RWPE2 (cell line): ENCODE results near the gene GRAMD4.

Source experiments
- ATAC-seq: fragments of 200-7000 bp; cut with Tn5 transposase; 3 replicates; pipeline ENCODE4 v1.9.1; 2021; ENCODE audit warnings: low read depth
- DNase-seq: peaks from one replicate; pipeline ENCODE4 v3.0.0-alpha.2; 2020; ENCODE audit warnings: low spot score
- H3K27ac ChIP-seq: fragments of 450-650 bp; 2 replicates; pipeline ENCODE4 v1.5.1; 2017; ENCODE audit warnings: mild to moderate bottlenecking; ENCODE audit not compliant: poor library complexity, severe bottlenecking
- H3K27me3 ChIP-seq: fragments of 250-450 bp; sonication (Bioruptor Pico); 2 replicates; pipeline ENCODE4 v1.5.1; 2021; ENCODE audit warnings: mild to moderate bottlenecking, moderate library complexity; ENCODE audit not compliant: insufficient read depth, poor library complexity, severe bottlenecking
- H3K36me3 ChIP-seq: fragments of 250-450 bp; sonication (Bioruptor Pico); 2 replicates; pipeline ENCODE4 v1.5.1; 2020; ENCODE audit warnings: low read depth, mild to moderate bottlenecking, moderate library complexity
- H3K4me1 ChIP-seq: fragments of 250-450 bp; sonication (Bioruptor Pico); 2 replicates; pipeline ENCODE4 v1.5.1; 2021; ENCODE audit warnings: mild to moderate bottlenecking, moderate library complexity; ENCODE audit not compliant: insufficient read depth, poor library complexity, severe bottlenecking
- H3K4me3 ChIP-seq: fragments of 250-450 bp; sonication (Bioruptor Pico); 2 replicates; pipeline ENCODE4 v1.5.1; 2021; ENCODE audit warnings: mild to moderate bottlenecking, moderate library complexity; ENCODE audit not compliant: severe bottlenecking
- H3K9me3 ChIP-seq: fragments of 250-450 bp; sonication (Bioruptor Pico); 2 replicates; pipeline ENCODE4 v1.5.1; 2021; ENCODE audit warnings: mild to moderate bottlenecking, moderate library complexity; ENCODE audit not compliant: severe bottlenecking
- CTCF ChIP-seq: fragments of 450-650 bp; IDR thresholded peaks from one replicate; pipeline ENCODE4 v1.5.1; 2017; ENCODE audit warnings: mild to moderate bottlenecking, moderate library complexity; ENCODE audit not compliant: poor library complexity, severe bottlenecking

Gene GRAMD4

DNA sequence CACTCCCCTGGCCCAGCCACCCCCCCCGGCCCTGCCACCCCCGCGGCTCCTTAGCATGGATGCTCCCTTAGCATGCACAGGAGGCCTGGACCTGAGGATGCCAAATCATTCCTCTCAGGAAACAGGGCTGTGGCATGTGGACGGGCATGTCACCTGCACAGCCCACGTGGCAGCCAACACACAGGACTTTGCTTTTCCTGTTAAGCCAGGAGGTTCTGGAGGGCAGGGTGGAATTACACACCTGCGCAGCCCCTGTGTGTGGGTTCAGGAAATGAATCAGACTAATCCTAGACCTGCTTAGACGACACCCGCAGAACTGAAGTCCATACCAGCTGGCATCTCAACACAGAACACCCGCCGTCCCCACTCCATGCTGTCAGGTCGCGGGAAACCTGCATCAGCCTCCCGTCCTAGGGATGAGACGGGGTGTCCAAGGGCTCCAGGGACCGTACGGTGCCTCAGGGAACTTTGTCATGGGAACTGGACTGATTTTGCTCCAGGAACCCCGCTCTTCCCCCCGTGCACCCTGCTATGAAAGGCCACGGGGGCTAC is 107.7 kb downstream of the GRAMD4 start:
- H3K36me3 ChIP-seq: no peaks in the 10 kb centered on the region
- no peaks in the 10 kb centered on the region for H3K27me3 ChIP-seq
- DNase-seq (no peak), ATAC-seq (no peak)
- no peak overlapping the region for H3K27ac ChIP-seq
- H3K9me3 ChIP-seq: no peaks in the 10 kb centered on the region
- no peak overlapping the region for H3K4me3 ChIP-seq
- TF ChIP-seq CTCF: no peak
- H3K4me1 ChIP-seq: peaks cover 8% of the 10 kb centered on the region

- Histone ChIP-seq H3K27ac (no peak overlapping the region), H3K4me3 (no peak overlapping the region), H3K36me3 (no peaks in the 10 kb centered on the region), H3K4me1 (peaks cover 8% of the 10 kb centered on the region), H3K9me3 (no peaks in the 10 kb centered on the region), H3K27me3 (no peaks in the 10 kb centered on the region)
- ATAC-seq (no peak), DNase-seq (no peak)
- no peak for TF ChIP-seq CTCF
Measured at GRCh38 chr22:46728470-46728869, 108.3 kb downstream of the GRAMD4 start.
